Activated gamma-delta T cell treated with Interleukin-2 at 50 U/mL for 16 hours (primary cell): Measurements from ENCODE around the gene FTCD.
"Not testable (repeated sequence)": the region's sequence is repeated elsewhere in the genome, so short reads cannot be mapped to it uniquely, and the experiment has no call there.

Experiments
- DNase-seq: peaks from one replicate; pipeline ENCODE4 v3.0.0-alpha.2; 2020

Gene FTCD

GRCh38 chr21:46152927-46153246 lies 2.5 kb downstream of the FTCD start:
- no peak for DNase-seq

GRCh38 chr21:46151989-46152926 lies 3.1 kb downstream of the FTCD start:
- DNase-seq: no peak

- DNase-seq: no peak
These were observed 4.0 kb downstream of the FTCD start for GRCh38 chr21:46151261-46151988.

GRCh38 chr21:46150491-46151121 lies 4.8 kb downstream of the FTCD start:
- no peak for DNase-seq

GRCh38 chr21:46150073-46150472 lies 5.3 kb downstream of the FTCD start:
- DNase-seq: no peak

GRCh38 chr21:46149205-46149901 lies 6.0 kb downstream of the FTCD start:
- DNase-seq: no peak

GRCh38 chr21:46148106-46148505 lies 7.3 kb downstream of the FTCD start:
- no peak for DNase-seq

GRCh38 chr21:46147429-46147828 lies 8.0 kb downstream of the FTCD start:
- DNase-seq: peak; percentile 27

- no peak for DNase-seq
These were observed 8.5 kb downstream of the FTCD start for GRCh38 chr21:46146856-46147255.

GRCh38 chr21:46145840-46146691 lies 9.3 kb downstream of the FTCD start:
- DNase-seq: no peak

- DNase-seq: no peak
These were observed 10.1 kb downstream of the FTCD start for GRCh38 chr21:46145159-46145839.

GRCh38 chr21:46144464-46145070 lies 10.8 kb downstream of the FTCD start:
- DNase-seq: no peak

GRCh38 chr21:46142582-46143473 lies 12.6 kb downstream of the FTCD start:
- DNase-seq: no peak

- DNase-seq: no peak
These were observed 13.4 kb downstream of the FTCD start for GRCh38 chr21:46141767-46142581.

- DNase-seq: not testable (repeated sequence)
These were observed 14.9 kb downstream of the FTCD start for GRCh38 chr21:46140352-46141003.

- no peak for DNase-seq
These were observed 15.7 kb downstream of the FTCD start for GRCh38 chr21:46139686-46140085.

GRCh38 chr21:46138383-46138970 lies 16.9 kb downstream of the FTCD start:
- DNase-seq: no peak

GRCh38 chr21:46137908-46138307 lies 17.5 kb downstream of the FTCD start:
- DNase-seq: no peak
